ENCODE data around the gene SQOR.

DNA sequence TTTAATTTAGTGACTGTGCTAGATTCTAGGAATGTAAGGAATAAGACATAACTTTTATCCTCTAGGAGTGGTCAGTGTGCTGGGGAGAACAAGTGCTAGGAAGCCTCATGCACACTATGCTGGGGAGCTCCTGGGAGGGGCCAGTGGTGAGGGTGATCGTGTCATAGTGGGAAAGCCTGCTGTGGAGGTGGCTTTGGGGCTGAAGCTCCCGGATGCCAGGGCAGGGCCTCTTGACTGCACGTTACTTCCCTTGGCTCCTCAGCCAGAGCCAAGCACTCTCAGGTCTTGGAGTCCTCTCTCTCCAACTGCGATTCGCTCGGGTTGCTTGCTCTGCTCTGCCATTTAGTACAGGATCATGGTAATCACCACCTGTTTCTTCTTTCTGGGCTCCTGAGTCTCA, 33.6 kb downstream of the SQOR start:
- TF ChIP-seq, protein P1, sequence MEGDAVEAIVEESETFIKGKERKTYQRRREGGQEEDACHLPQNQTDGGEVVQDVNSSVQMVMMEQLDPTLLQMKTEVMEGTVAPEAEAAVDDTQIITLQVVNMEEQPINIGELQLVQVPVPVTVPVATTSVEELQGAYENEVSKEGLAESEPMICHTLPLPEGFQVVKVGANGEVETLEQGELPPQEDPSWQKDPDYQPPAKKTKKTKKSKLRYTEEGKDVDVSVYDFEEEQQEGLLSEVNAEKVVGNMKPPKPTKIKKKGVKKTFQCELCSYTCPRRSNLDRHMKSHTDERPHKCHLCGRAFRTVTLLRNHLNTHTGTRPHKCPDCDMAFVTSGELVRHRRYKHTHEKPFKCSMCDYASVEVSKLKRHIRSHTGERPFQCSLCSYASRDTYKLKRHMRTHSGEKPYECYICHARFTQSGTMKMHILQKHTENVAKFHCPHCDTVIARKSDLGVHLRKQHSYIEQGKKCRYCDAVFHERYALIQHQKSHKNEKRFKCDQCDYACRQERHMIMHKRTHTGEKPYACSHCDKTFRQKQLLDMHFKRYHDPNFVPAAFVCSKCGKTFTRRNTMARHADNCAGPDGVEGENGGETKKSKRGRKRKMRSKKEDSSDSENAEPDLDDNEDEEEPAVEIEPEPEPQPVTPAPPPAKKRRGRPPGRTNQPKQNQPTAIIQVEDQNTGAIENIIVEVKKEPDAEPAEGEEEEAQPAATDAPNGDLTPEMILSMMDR (conservative IDR thresholded peaks at IDR 0.05 in 1 of 2, IDR thresholded peaks at IDR 0.05 in 1 of 2; ENCODE audit: extremely low read depth in 1 of 2, insufficient read depth in 1 of 2, low read depth in 1 of 2, low read length in 2 of 2), result no peak
- no peak for TF ChIP-seq EZH2 (IDR thresholded peaks at IDR 0.05; ENCODE audit: borderline replicate concordance, low read length)
